ENCODE data around the gene LSM3.

- TF ChIP-seq CTCF (IDR thresholded peaks at IDR 0.05) (no peak), ZFX (IDR thresholded peaks at IDR 0.05; ENCODE audit: borderline replicate concordance) (no peak)
These were observed 43.3 kb downstream of the LSM3 start for GRCh38 chr3:14221902-14222301.

All from 22Rv1 (cell line).